T-helper 1 cell (primary cell): ENCODE results near the gene SPNS2.

ENCODE experiments used
- DNase-seq, 5 donors: peaks; one replicate each; pipeline ENCODE4 v3.0.0-alpha.2; 2012 to 2020
- total RNA-seq, 4 donors: gene quantifications; one replicate each; lab custom pipeline; 2026; lab: John Stamatoyannopoulos, UW

SPNS2 gene, protein sequence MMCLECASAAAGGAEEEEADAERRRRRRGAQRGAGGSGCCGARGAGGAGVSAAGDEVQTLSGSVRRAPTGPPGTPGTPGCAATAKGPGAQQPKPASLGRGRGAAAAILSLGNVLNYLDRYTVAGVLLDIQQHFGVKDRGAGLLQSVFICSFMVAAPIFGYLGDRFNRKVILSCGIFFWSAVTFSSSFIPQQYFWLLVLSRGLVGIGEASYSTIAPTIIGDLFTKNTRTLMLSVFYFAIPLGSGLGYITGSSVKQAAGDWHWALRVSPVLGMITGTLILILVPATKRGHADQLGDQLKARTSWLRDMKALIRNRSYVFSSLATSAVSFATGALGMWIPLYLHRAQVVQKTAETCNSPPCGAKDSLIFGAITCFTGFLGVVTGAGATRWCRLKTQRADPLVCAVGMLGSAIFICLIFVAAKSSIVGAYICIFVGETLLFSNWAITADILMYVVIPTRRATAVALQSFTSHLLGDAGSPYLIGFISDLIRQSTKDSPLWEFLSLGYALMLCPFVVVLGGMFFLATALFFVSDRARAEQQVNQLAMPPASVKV
- total RNA-seq: 0.36 to 1.1 (median 0.61) reads per million in 4 donors

DNA sequence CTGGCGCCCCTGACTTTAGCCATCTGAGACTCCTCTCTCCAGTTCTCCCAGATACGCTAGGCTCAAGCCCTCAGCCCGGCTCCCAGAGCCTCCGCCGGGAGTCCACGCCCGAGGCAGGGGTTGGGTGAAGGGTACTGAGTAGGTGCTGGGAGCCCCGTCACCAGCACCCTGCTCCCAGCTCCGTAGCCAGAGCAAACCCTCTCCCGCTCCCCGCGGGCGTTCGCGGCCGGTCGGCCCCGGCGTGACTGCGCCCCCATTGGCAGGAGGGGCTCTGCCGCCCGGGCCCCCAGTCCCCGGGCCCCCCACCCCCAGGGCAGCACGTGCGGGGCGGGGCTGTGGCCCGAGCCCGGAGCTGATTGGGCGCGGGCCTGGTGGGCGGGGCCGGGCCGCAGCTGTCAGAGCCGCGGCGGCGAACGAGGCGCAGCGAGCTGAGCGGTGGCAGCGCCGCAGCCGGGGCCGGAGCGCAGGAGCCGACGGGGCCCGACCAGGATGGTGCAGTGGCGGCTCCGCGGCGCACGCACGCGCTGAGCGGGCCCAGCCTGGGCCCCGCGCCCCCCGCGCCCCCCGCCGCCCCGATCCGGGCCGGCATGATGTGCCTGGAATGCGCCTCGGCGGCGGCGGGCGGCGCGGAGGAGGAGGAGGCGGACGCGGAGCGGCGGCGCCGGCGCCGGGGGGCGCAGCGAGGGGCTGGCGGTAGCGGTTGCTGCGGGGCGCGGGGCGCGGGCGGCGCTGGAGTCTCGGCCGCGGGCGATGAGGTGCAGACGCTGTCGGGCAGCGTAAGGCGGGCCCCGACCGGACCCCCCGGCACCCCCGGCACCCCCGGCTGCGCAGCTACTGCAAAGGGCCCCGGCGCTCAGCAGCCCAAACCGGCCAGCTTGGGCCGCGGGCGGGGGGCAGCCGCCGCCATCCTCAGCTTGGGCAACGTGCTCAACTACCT is at the start of gene SPNS2:
Gene SPNS2, plus strand, starts transcription at position 421 of the 937 bp plus-strand sequence. Its CDS starts 167 bp downstream, at position 588.
- DNase-seq: peak; percentile 20 to 57 (median 41)

DNA sequence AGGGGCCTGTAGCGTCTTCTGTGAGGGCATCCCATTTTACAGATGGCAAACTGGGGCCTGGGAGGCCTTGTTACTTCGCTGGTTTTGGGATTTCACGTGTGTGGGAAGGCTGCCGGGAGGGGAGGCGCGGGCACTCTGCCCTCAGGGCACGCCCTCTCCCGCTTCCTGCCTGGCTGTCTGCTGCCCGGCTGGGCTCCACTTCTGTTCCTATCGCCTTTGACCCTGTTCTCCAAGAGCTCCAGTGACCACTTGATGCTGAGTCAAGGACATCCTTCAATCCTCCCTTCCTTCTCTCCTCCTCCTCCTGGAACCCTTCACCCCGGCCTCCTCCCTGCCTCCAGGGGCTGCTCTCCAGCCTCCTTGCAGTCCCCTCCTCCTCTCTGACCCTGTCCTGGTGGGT is 48.9 kb upstream of the SPNS2 start:
- DNase-seq: no peak

DNA sequence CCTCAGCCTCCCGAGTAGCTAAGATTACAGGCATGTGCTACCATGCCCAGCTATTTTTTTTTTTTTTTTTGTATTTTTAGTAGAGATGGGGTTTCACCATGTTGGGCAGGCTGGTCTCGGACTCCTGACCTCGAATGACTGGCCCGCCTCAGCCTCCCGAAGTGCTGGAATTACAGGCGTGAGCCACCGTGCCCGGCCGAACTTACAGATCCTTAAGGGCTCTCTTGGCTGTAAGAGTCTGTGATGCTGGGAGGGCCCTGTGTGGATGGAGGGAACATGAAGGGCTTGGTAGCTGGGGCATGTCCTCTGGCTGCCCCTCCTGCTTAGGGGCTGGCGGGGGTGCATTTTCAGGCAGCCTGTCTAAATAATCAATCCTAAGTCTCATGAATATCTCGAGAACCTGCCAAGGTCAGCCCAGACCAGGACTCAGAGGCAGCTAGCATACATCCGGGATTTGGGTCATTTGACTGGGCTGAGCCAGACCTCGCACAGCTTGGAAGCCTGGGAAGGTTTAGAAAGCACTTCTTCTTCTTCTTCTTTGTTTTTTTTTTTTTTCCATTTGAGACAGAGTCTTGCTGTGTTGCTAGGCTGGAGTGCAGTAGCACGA is 47.9 kb upstream of the SPNS2 start:
- no peak for DNase-seq

DNA sequence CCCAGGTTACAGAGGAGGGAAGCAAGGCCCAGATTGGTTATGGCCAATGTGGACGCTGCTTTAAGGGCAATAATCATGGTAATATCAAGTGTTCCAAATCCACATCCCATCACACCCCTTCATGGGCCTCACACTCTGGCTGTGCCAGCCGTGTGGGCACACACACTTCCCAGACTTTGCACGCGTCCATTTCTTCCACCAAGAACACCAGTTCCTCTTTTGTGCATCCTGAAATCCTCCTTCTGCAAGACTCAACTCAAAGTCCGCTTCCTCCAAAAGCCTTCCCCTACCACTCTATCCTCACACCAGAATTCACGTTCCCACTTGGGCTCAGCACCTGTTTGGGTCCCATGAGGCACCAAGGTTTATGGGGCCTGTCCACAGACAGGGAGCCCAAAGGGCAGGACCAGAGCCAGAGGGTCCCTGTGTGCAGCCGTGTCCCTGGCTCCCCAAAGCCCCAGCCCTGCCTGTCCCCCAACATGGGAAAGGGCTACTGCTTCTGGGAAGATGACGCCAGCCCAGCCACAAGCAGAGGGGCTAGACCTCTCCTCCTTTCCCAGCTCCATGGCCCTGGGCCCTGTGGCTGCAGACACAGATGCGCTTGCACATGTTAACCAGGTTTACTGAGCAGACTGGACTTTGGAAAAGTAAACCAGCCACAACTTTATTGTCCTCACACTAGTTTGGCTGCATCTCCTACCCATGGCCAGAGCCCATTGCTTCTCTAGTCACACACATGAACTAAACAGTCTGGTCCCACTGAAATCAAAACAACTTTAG is 44.7 kb upstream of the SPNS2 start:
- DNase-seq: no peak

DNA sequence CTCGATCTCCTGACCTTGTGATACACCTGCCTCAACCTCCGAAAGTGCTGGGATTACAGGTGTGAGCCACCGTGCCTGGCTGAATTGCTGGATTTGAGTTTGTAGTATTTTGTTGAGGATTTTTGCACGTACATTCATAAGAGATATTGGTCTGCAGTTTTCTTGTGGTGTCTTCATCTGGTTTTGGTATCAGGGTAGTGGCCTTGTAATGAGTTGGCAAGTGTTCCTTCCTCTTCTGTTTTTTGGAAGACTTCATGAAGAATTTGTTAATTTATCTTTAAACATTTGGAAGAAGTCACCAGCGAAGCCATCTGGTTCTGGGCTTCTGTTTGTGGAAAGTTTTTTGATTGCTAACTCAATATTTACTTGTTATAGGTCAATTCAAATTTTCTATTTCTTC is 38.0 kb upstream of the SPNS2 start:
- DNase-seq: no peak

DNA sequence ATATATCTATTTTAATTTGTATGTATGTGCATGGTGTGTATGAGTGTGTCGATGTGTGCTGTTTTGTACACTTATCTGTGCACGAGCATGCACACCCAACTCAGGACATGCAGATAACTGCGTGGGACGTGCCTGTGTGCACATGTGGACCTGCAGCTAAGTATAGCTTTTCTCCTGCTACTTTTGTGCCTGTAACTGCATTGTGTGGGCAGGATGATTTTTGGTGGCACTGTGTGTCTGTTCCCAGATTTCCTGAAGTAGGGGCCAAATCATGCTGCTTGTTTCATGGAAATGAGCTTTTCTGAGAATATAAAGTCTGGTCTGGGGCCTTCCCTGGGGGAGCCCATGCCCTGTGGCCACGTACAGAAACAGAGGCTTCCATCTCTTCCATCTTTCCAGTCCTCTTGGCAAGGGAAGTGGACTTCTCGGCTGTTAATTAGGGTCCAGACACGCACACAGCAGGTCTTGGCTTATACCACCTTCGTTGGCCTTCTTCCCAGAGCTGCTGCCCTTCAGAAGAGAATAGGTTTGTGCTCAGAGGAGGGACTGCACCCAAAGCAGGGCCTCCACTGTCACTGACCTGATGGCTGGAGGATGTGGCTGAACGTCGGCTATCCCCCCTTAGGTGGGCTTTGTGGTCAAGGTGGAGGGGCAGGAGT is 34.7 kb upstream of the SPNS2 start:
- DNase-seq: no peak

DNA sequence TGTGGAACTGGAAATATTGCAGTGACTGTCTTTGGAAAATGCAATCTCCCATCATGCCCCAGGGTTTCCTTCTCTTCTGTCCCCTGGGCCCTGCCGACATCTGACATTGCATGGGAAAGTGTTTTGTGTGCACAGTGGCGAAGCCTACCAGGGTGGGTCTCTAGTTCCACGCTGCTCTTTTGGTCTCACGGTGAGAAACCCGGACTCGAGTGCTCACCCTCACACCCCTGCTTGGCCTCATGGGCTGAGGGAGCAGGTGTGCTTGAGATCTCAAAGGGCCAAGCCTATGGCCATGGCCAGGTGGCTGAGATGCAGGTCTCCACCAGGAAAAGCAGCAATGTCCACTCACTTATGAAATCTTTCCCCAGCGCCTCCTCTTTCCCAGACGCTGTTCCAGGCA is 32.9 kb upstream of the SPNS2 start:
- no peak for DNase-seq

DNA sequence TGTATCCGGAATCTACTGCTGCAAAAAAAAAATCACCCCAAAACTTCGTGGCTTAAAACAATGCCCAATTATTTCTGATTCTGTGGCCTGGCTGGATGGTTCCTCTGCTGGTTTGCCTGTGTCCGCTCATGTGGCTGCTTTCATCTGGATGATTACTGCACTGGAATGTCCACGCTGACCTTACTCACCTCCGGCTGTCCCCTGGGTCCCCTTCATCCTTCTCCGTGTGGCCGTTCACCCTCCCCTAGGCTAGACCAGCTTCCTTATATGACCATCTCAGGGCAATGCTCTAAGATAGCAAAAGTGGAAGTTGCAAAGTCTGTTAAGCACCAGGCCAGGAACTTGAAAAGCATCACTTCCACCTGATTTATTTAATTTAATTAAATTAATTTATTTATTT is 31.4 kb upstream of the SPNS2 start:
- no peak for DNase-seq

DNA sequence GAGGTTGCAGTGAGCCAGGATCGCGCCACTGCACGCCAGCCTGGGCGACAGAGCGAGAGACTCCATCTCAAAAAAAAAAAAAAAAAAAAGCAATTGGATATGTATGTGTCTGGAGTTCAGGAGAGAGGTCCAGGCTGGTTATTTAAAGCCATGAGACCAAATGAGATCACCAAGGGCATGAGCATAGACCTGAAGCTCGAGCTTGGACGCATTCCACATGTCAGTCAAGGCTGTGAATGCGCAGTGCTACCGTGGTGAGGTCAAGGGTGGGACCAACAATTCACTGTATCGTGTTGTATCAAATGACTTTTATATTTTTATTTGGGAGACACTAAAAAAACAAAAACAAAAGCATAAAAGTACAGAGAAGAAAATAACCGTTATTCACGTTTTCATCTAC is 29.1 kb upstream of the SPNS2 start:
- no peak for DNase-seq

DNA sequence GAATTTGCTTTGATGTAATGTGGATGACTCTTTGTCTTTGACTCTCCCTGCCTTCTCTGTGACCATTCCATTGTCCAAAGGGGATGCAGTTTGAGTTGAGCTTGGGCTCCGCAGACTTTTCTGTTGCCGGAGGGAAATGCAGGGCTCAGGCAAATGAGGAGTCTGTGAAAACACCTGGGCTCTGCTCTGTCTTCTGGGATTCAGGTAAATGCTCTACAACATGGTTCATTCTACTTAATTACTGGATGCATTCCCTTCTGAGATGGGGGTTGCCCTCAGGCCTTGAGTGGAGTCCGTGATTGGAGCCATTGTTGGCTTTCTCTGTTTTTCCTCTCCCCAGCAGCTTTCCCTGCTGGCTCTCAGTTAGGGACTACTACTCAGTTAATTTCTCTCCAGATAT is 26.4 kb upstream of the SPNS2 start:
- no peak for DNase-seq

DNA sequence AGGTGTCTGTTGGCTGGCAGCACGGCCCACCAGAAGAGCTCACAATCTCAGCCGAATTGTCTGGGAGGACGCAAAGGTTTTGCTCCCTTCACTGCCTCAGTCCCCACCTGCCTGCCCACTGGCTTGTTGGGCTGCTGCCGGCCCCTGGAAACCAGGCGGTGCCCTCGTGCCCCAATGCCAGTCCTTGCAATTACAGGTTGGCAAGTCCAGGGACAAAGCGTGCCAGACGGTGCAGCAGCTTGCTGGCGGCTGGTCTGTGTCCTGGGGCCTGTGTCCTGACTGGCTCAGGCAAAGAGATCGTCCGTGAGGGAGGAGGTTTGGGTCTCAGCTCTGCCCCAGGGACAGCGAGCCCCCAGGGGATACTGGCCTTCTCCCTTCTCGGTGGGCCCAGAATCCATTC is 24.6 kb upstream of the SPNS2 start:
- DNase-seq: no peak

DNA sequence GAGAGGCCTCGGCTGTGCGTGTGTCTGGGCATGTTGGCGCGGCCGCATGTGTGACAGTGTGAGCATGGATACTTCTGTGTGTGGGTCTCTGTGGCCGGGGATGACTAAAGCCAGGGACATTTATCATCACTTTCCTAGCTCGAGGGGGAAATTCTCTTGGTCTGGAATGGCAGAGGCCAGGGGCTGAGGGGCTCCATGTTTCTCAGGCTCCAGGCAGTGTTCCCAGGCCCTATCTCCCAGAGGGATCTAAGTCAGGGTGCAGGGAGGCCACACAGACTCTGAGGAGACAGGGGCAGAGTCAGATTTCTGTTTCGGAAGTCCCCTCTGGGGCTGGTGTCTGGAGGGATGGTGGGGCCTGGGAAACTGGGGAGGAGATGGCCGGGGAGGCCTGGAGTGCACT is 23.7 kb upstream of the SPNS2 start:
- no peak for DNase-seq

DNA sequence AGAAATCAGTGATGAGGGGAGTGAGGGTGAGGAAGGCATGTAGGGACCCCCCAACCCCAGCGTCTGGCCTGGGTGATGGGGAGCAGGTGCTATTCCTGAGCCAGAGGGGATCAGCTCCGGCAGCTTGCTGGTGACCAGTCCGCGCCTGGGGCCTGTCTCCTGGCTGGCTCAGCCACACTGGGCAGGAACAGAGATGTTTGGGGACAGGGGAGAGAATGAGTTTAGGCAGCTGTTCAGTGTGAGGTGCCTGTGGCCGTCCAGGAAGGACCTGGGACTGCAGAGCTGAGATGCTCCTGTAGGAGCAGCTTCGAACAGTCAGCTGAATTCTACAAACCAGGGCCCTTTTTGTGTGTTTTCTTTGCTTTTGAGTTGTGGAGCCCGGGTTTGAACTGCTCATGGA is 23.2 kb upstream of the SPNS2 start:
- no peak for DNase-seq

DNA sequence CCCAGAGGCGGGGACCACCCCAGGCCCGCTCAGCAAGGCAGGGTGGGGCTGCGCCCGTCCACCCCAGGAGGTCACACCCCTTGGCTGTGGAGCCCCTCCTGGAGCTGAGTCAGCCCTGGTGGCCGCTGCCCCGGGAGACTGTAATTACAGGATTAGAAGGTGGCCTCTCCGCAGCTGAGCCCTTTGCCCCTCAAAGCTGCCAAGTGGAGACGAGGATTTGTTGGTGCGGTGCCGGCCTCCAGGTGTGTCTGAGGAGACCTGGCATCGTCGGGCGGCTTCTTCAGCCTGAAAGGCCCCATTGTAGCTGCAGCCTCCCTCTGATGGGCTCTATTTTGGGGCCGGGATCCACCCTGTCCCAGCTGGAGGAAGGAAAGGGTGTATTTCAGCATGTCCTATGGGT is 22.7 kb upstream of the SPNS2 start:
- DNase-seq: no peak

DNA sequence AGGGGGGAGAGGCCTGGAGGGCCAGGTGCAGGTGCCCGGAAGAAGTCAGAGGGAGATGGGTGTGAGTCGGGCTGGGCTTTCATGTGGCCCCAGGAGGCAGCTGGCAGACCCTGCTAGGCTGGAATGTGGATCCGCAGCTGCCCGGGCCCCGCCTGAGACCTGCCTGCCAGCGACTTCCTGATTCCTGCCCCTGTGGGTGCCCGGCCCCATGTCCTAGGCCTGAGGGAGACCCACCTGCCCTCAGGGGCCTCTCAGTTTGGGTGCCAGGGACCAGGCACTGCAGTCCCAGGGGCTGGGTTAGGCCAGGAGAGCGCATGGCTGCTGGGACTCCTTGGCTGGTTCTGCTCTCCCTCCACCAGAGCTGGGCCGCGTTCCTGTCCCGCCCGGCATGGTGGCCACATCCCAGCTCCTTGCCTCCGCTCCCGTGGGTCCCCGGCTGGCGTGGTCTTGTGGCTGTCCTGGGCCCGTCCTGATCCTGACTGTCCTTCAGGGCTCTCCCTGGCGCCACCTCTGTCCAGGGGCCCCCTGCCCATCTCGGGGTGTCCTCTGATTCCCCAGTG is 22.1 kb upstream of the SPNS2 start:
- no peak for DNase-seq

DNA sequence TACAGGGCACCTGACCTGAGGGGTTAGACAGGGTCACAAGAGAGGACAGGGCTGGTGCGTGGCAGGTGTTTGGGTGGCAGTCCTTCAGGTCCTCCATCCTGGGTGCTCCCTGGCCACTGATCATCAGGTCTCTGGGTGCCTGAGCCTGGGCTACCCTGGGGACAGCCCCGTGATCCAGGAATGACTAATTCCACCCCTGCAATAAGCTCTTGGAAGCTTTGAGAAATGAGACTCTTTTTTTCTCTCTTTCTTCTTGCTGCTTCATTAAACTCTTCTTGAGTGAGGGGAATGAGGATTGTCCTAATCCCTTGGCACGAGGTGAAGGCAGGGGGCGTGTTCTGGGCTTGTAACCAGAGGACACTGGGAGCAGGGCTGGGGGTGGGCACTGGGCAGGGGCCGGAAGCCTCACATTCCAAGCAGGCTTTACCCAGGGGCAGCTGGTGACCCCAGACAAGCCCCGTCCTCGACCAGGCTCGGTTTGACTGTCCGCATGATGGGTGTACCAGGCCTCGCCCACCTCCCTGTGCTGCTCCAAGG is 21.4 kb upstream of the SPNS2 start:
- no peak for DNase-seq

DNA sequence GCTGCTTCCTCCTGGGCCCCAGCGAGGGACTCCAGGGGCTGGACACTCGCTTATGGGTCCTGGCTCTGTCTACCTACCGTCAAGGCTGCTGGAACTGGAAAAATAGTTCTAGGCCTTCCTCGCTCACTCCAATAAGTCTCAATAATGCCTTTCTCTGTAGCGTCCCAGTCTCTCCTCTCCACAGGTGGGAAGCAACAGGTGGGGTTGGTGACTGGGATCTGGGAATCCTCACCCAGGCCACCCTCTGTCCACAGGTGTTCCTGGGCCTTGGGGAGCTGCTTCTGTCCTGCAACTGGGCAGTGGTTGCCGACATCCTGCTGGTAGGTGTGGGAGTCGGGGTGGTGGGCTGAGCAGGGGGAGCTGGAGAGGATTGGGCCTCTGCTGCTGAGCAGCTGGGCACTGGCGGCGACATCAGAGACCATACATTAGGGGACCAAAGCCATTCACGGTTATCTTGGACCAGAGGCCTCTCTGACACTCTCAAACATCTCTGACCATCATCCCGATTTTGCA is 20.3 kb upstream of the SPNS2 start:
- DNase-seq: no peak

DNA sequence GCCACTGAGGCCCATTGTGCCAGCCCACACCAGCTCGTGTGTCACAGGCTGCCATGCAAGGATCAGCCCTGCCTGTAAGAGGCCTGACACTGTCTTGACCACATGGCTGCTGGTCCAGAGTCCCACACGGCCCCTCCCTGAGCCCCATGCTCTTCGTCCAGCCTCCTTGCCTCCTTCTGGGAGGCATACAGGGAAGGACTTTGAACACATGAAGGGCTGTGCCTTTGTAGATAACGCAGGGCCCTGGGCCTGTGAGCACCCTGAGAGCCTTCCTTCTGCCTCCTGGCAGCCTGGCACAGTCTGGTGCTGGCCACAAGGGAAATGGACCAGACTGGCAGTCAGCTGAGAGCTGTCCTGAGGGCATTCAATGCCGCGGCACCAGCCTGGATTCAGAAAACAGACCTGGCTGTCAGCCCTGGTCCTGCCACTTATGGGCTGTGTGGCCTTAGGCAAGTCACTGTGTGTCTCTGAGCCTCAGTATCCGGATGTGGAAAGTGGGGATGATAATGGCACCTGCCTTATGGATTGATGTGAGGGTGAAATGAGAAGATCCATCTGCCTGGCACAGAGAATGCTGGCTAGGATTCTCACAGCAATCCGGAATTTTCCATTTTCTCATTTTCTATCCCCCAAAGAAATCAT is 19.2 kb upstream of the SPNS2 start:
- no peak for DNase-seq

DNA sequence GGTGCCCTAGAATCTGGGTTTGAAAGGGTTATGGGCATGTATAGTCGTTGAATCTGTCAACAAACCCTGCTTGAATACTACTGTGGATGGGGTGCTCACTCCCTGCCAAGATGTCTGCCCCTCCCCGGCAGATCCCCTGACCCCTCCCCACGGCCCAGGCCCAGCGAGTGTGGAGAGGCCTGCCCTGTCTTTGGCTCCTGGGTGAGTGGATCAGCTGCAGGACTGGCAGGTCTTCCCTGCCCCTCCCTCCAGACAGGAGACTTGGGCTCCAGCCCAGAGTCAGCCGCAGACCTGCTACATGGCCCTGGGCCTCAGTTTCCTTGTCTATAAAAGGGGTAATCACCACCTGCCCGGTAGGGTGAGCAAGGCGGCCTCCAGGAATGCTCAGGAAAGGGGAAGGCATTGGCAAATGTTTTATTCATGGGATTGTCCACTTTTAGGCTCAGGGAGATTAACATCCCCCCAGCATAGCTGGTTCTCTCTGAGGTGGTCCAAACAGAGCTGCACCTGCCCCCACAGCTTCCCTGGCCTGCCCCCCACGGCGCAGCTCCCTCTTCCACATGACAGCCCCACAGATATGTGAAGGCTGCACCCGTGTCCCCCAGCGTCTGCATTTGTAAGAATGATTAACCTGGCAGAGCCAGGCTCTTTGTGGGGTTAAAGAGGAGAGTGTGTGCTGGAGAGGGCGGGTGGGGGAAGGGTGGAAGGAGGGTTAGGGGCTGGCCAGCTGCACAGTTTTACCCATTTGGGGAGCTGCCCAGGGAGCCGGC is 18.5 kb upstream of the SPNS2 start:
- DNase-seq: no peak
